IMR-90 (cell line): ENCODE measurements around the gene RRP1B. TPM values are rescaled to one million over a fixed set of nuclear protein-coding genes. Genes with fewer than 3 reads are reported as not detected.

Experiments
- ATAC-seq: fragments of 200-7000 bp; cut with Tn5 transposase; 2 replicates; pipeline ENCODE4 v1.9.1; 2020; ENCODE audit warnings: low read depth, mild to moderate bottlenecking, moderate library complexity
- BruUV-seq: library from RNA; stranded (reverse); fragments of 400-500 nt; replicated peaks from 2 replicates; lab custom pipeline; 2021; lab: Mats Ljungman, UMichigan
- CTCF ChIA-PET: fragments of 300-600 bp; formaldehyde crosslinking; extraction: SDS; loops from one replicate; lab custom pipeline; 2021; ENCODE audit warnings: antibody characterized with exemption; lab: Yijun Ruan, JAX
- POLR2A ChIA-PET: fragments of 300-600 bp; sonication (Branson Sonifier 250); formaldehyde crosslinking; loops from one replicate; lab custom pipeline; 2022; ENCODE audit warnings: antibody characterized with exemption; ENCODE audit not compliant: unreplicated experiment; lab: Charles Lee
- DNase-seq: peaks from one replicate; pipeline ENCODE4 v3.0.0; 2013
- H2AFZ ChIP-seq: replicated peaks from 2 replicates; pipeline ENCODE3; 2013; ENCODE audit warnings: low read length, mild to moderate bottlenecking; ENCODE audit not compliant: poor library complexity
- H2AK5ac ChIP-seq: 2 replicates; pipeline ENCODE4 v1.6.1; 2013; ENCODE audit warnings: low read depth, low read length, inconsistent platforms
- H2AK9ac ChIP-seq: replicated peaks from 2 replicates; pipeline ENCODE3; 2013; ENCODE audit warnings: mild to moderate bottlenecking, low read depth, low read length, moderate library complexity; ENCODE audit not compliant: poor library complexity
- H2BK120ac ChIP-seq: 2 replicates; pipeline ENCODE4 v1.6.1; 2013; ENCODE audit warnings: low read depth, low read length, inconsistent platforms
- H2BK15ac ChIP-seq: 3 replicates; pipeline ENCODE4 v1.6.1; 2013; ENCODE audit warnings: low read depth, low read length, inconsistent platforms
- H2BK20ac ChIP-seq: 2 replicates; pipeline ENCODE4 v1.6.1; 2013; ENCODE audit warnings: low read depth, mild to moderate bottlenecking, inconsistent platforms, low read length, moderate library complexity
- H2BK5ac ChIP-seq: 2 replicates; pipeline ENCODE4 v1.6.1; 2013; ENCODE audit warnings: mild to moderate bottlenecking, low read depth, low read length, inconsistent platforms; ENCODE audit not compliant: poor library complexity, severe bottlenecking
- H3K14ac ChIP-seq: replicated peaks from 2 replicates; pipeline ENCODE4 v1.6.1; 2013; ENCODE audit warnings: low read depth, low read length, inconsistent platforms
- H3K18ac ChIP-seq: 2 replicates; pipeline ENCODE4 v1.6.1; 2013; ENCODE audit warnings: low read depth, low read length, control low read depth
- H3K23ac ChIP-seq: 2 replicates; pipeline ENCODE4 v1.6.1; 2013; ENCODE audit warnings: low read depth, low read length, inconsistent platforms
- H3K27ac ChIP-seq: 2 replicates; pipeline ENCODE4 v1.5.1; 2013; ENCODE audit warnings: mild to moderate bottlenecking, control low read depth, low read length; ENCODE audit not compliant: insufficient read depth
- H3K27me3 ChIP-seq: 2 replicates; pipeline ENCODE4 v1.6.1; 2013; ENCODE audit warnings: low read length; ENCODE audit not compliant: control insufficient read depth, insufficient read depth
- H3K36me3 ChIP-seq: 2 replicates; pipeline ENCODE4 v1.6.1; 2013; ENCODE audit warnings: low read length, mixed read lengths; ENCODE audit not compliant: control insufficient read depth, insufficient read depth
- H3K4ac ChIP-seq: 2 replicates; pipeline ENCODE4 v1.6.1; 2013; ENCODE audit warnings: low read depth, low read length, inconsistent platforms
- H3K4me1 ChIP-seq: 2 replicates; pipeline ENCODE4 v1.6.1; 2013; ENCODE audit warnings: low read length, mixed read lengths; ENCODE audit not compliant: control insufficient read depth, insufficient read depth
- H3K4me2 ChIP-seq: 2 replicates; pipeline ENCODE4 v1.6.1; 2013; ENCODE audit warnings: low read depth, mild to moderate bottlenecking, control low read depth, low read length, moderate library complexity
- H3K4me3 ChIP-seq: 2 replicates; pipeline ENCODE4 v1.5.1; 2013; ENCODE audit warnings: low read depth, mild to moderate bottlenecking, control low read depth, low read length, moderate library complexity; ENCODE audit not compliant: insufficient read depth
- H3K56ac ChIP-seq: 2 replicates; pipeline ENCODE4 v1.6.1; 2013; ENCODE audit warnings: low read length, inconsistent platforms; ENCODE audit not compliant: insufficient read depth; ENCODE audit errors: extremely low read depth
- H3K79me1 ChIP-seq, 2 experiments: 2 replicates each; pipeline ENCODE4 v1.6.1; 2013; ENCODE audit warnings: low read length in 2 of 2, inconsistent platforms in 1 of 2, low read depth in 1 of 2
- H3K9ac ChIP-seq: 2 replicates; pipeline ENCODE4 v1.6.1; 2013; ENCODE audit warnings: low read depth, low read length, control low read depth
- H3K9me1 ChIP-seq: 2 replicates; pipeline ENCODE4 v1.6.1; 2013; ENCODE audit warnings: low read length, inconsistent platforms; ENCODE audit not compliant: insufficient read depth
- H3K9me3 ChIP-seq: 2 replicates; pipeline ENCODE4 v1.6.1; 2013; ENCODE audit warnings: low read length; ENCODE audit not compliant: control insufficient read depth, insufficient read depth
- H4K20me1 ChIP-seq: 2 replicates; pipeline ENCODE4 v1.6.1; 2013; ENCODE audit warnings: low read length, inconsistent platforms; ENCODE audit not compliant: insufficient read depth
- H4K5ac ChIP-seq: 2 replicates; pipeline ENCODE4 v1.6.1; 2013; ENCODE audit warnings: mild to moderate bottlenecking, low read depth, low read length, control low read depth
- H4K8ac ChIP-seq, 2 experiments: 2 replicates each; pipeline ENCODE4 v1.6.1; 2013; ENCODE audit warnings: low read depth in 2 of 2, low read length in 2 of 2, control low read depth in 1 of 2, inconsistent platforms in 1 of 2
- H4K91ac ChIP-seq: 2 replicates; pipeline ENCODE4 v1.6.1; 2013; ENCODE audit warnings: low read depth, low read length, inconsistent platforms; ENCODE audit not compliant: insufficient read depth
- BHLHE40 ChIP-seq: fragments of 150-350 bp; IDR thresholded peaks from 2 replicates; pipeline ENCODE4 v1.6.1; 2016; ENCODE audit warnings: mild to moderate bottlenecking, low read depth, low read length
- CEBPB ChIP-seq: IDR thresholded peaks from 2 replicates; pipeline ENCODE4 v1.6.1; 2012; ENCODE audit warnings: low read depth, low read length, improper control_type of control experiment
- CHD1 ChIP-seq: IDR thresholded peaks from 2 replicates; pipeline ENCODE4 v1.6.1; 2012; ENCODE audit warnings: low read depth, low read length, improper control_type of control experiment
- CTCF ChIP-seq: conservative IDR thresholded peaks from 2 replicates; pipeline ENCODE4 v1.5.1; 2012; ENCODE audit warnings: mild to moderate bottlenecking, low read depth, low read length, improper control_type of control experiment
- ELK1 ChIP-seq: fragments of 150-350 bp; IDR thresholded peaks from 2 replicates; pipeline ENCODE4 v1.6.1; 2016; ENCODE audit warnings: low read depth, mild to moderate bottlenecking, low read length, moderate library complexity, borderline replicate concordance
- FOS ChIP-seq: fragments of 150-350 bp; IDR thresholded peaks from 2 replicates; pipeline ENCODE4 v1.6.1; 2016; ENCODE audit warnings: low read depth, low read length
- MAFK ChIP-seq: IDR thresholded peaks from 2 replicates; pipeline ENCODE4 v1.6.1; 2012; ENCODE audit warnings: low read depth, low read length, improper control_type of control experiment
- MAZ ChIP-seq: IDR thresholded peaks from 2 replicates; pipeline ENCODE4 v1.6.1; 2012; ENCODE audit warnings: low read depth, mild to moderate bottlenecking, low read length, improper control_type of control experiment, moderate library complexity, borderline replicate concordance
- MXI1 ChIP-seq: IDR thresholded peaks from 2 replicates; pipeline ENCODE4 v1.6.1; 2012; ENCODE audit warnings: low read depth, mild to moderate bottlenecking, low read length, moderate library complexity, borderline replicate concordance
- NFE2L2 ChIP-seq: fragments of 150-350 bp; IDR thresholded peaks from 2 replicates; pipeline ENCODE4 v1.6.1; 2016; ENCODE audit warnings: low read depth, mild to moderate bottlenecking, low read length
- POLR2A ChIP-seq: IDR thresholded peaks from 2 replicates; pipeline ENCODE4 v1.6.1; 2012; ENCODE audit warnings: mild to moderate bottlenecking, low read depth, low read length
- RAD21 ChIP-seq: IDR thresholded peaks from 2 replicates; pipeline ENCODE4 v1.6.1; 2012; ENCODE audit warnings: low read length, improper control_type of control experiment
- RFX5 ChIP-seq: IDR thresholded peaks from 2 replicates; pipeline ENCODE4 v1.8.0; 2012; ENCODE audit warnings: low read depth, mild to moderate bottlenecking, low read length, moderate library complexity
- SMC3 ChIP-seq: fragments of 150-350 bp; IDR thresholded peaks from 2 replicates; pipeline ENCODE4 v1.6.1; 2016; ENCODE audit warnings: low read depth, mild to moderate bottlenecking, antibody characterized with exemption, low read length, moderate library complexity
- USF2 ChIP-seq: fragments of 150-350 bp; IDR thresholded peaks from 2 replicates; pipeline ENCODE4 v1.6.1; 2017; ENCODE audit warnings: mild to moderate bottlenecking, antibody characterized with exemption, low read length, low read depth
- WGBS, 2 experiments: methylation state at CpG; one replicate each; pipeline versions ENCODE4 v1.1.5 to v1.1.7; 2013; ENCODE audit warnings: missing lambda C conversion rate in 2 of 2; ENCODE audit not compliant: insufficient read length in 1 of 2; ENCODE audit errors: extremely low coverage in 2 of 2; 5-methylcytosine and 5-hydroxymethylcytosine counted together
- dilution Hi-C: fragments of 300-500 bp; cut with HindIII; formaldehyde crosslinking; loops from one replicate; pipeline ENCODE4 v1.14.3; 2018; ENCODE audit warnings: low sequenced_read_pairs; ENCODE audit not compliant: unreplicated experiment
- in situ Hi-C: fragments of 300-500 bp; cut with MboI; formaldehyde crosslinking; loops from 3 replicates; pipeline ENCODE4 v1.14.3; 2019; ENCODE audit warnings: low sequenced_read_pairs, inconsistent platforms, mixed read lengths
- intact Hi-C: fragments of 100-400 bp; cut with micrococcal nuclease; formaldehyde crosslinking; loops from 2 replicates; pipeline ENCODE4 v1.10.0; 2022
- polyA plus RNA-seq, 3 experiments: library from polyadenylated mRNA; depleted of rRNA; stranded (reverse); fragments of >200 nt; gene quantifications; 2 replicates each; pipeline ENCODE4 v1.2.3, GENCODE V29; 2012; ENCODE audit warnings: low replicate concordance in 1 of 3
- total RNA-seq: library from RNA; depleted of rRNA; stranded (reverse); fragments of >200 nt; gene quantifications from 2 replicates; pipeline ENCODE4 v1.2.3, GENCODE V29; 2012

Gene RRP1B
- total and polyA plus RNA-seq, 2 of the 4 experiments (the other 2 are of a cell fraction) = 11.1 to 16.1 TPM

- ATAC-seq = no peak
- no peaks in the 10 kb centered on the region for H3K27me3 ChIP-seq
- peak overlapping the region; percentile 95 for H2BK5ac ChIP-seq
- H4K91ac ChIP-seq = peak overlapping the region; percentile 95
- peak overlapping the region; percentile 85 for H3K27ac ChIP-seq
- H2BK20ac ChIP-seq = peak overlapping the region; percentile 45
- H3K9ac ChIP-seq = peak overlapping the region; percentile 22
- peaks cover 22% of the 10 kb centered on the region for H3K9me1 ChIP-seq
- H4K20me1 ChIP-seq = peaks cover 35% of the 10 kb centered on the region
- H3K36me3 ChIP-seq = peaks cover 10% of the 10 kb centered on the region
- in situ Hi-C loops = no loop called here
- no peaks in the 10 kb centered on the region for H3K9me3 ChIP-seq
- BruUV-seq = no TSS peak
- peaks cover 29 to 88% of the 10 kb centered on the region in 2 experiments for H3K79me1 ChIP-seq
- peak overlapping the region; percentile 63 for H4K5ac ChIP-seq
- H2BK15ac ChIP-seq = peak overlapping the region; percentile 93; the same call in 2 of the 3 replicates
- intact Hi-C loops = loop anchor here (10.0 kb wide), 1 partner anchor 63 kb away; no protein-coding TSS in a partner anchor
- peak overlapping the region; percentile 96 for H2AK5ac ChIP-seq
- H3K4ac ChIP-seq = peak overlapping the region; percentile 96
- peak overlapping the region; percentile 76 for H3K23ac ChIP-seq
- peaks cover 23% of the 10 kb centered on the region for H3K4me1 ChIP-seq
- H3K56ac ChIP-seq = peak overlapping the region; percentile 60
- H2AFZ ChIP-seq = peak overlapping the region; percentile 93
- DNase-seq = no peak
- CTCF ChIA-PET = no interaction called here
- POLR2A ChIA-PET = interaction anchor here (0.9 kb wide), 1 partner anchor 9 kb away, joined by 3 read pairs; no protein-coding TSS in a partner anchor
- WGBS, 2 experiments = no CpG with 5 or more reads among the region's 7 CpGs
- peak overlapping the region; percentile 65 for H3K4me2 ChIP-seq
- no peak for TF ChIP-seq BHLHE40
- TF ChIP-seq CTCF = no peak
- TF ChIP-seq CHD1 = no peak
- no peak for TF ChIP-seq MAFK
- no peak for TF ChIP-seq FOS
- no peak for TF ChIP-seq ELK1
- no peak for TF ChIP-seq MXI1
- TF ChIP-seq CEBPB = no peak
- no peak for TF ChIP-seq MAZ
- TF ChIP-seq RFX5 = no peak
- TF ChIP-seq SMC3 = no peak
- TF ChIP-seq RAD21 = no peak
- no peak for TF ChIP-seq POLR2A
- no peak for TF ChIP-seq NFE2L2
- no peak; the same call in 1 of the 2 replicates for TF ChIP-seq USF2
- H2BK120ac ChIP-seq = peak overlapping the region; percentile 95
- H3K4me3 ChIP-seq = no peak overlapping the region
- peak overlapping the region; percentile 68 for H3K14ac ChIP-seq
- peak overlapping the region; percentile 72 to 96 for H4K8ac ChIP-seq
- dilution Hi-C loops = no loop called here
- H2AK9ac ChIP-seq = peak overlapping the region; percentile 95
- H3K18ac ChIP-seq = peak overlapping the region; percentile 76
These were observed 68.8 kb downstream of the RRP1B start for GRCh38 chr21:43728154-43728466.
